GM19240 (cell line): ENCODE measurements around the gene LCP2.

Experiments used
- DNase-seq: peaks from one replicate; pipeline ENCODE4 v3.0.0; 2011; ENCODE audit warnings: low spot score; ENCODE audit not compliant: insufficient read length

Gene LCP2

GRCh38 chr5:170316937-170317336, 19.4 kb upstream of the LCP2 start:
- DNase-seq = no peak

- DNase-seq = no peak
These were observed 17.6 kb upstream of the LCP2 start for GRCh38 chr5:170315154-170315553.

GRCh38 chr5:170314541-170315095, 17.0 kb upstream of the LCP2 start:
- DNase-seq = no peak

GRCh38 chr5:170313816-170314215, 16.2 kb upstream of the LCP2 start:
- no peak for DNase-seq

GRCh38 chr5:170313344-170313743, 15.8 kb upstream of the LCP2 start:
- no peak for DNase-seq

GRCh38 chr5:170312666-170313065, 15.1 kb upstream of the LCP2 start:
- DNase-seq = no peak

GRCh38 chr5:170312301-170312595, 14.7 kb upstream of the LCP2 start:
- DNase-seq = no peak

- DNase-seq = no peak
These were observed 14.1 kb upstream of the LCP2 start for GRCh38 chr5:170311511-170312300.

- DNase-seq = no peak
These were observed 12.8 kb upstream of the LCP2 start for GRCh38 chr5:170310256-170310926.

- no peak for DNase-seq
These were observed 11.1 kb upstream of the LCP2 start for GRCh38 chr5:170308686-170309085.

GRCh38 chr5:170307575-170308465, 10.2 kb upstream of the LCP2 start:
- no peak for DNase-seq

GRCh38 chr5:170306381-170306831, 8.8 kb upstream of the LCP2 start:
- DNase-seq = no peak

GRCh38 chr5:170305646-170306025, 8.1 kb upstream of the LCP2 start:
- no peak for DNase-seq

- DNase-seq = no peak
These were observed 7.6 kb upstream of the LCP2 start for GRCh38 chr5:170305016-170305645.

GRCh38 chr5:170303549-170303948, 6.0 kb upstream of the LCP2 start:
- no peak for DNase-seq

- DNase-seq = peak; percentile 36
These were observed 5.3 kb upstream of the LCP2 start for GRCh38 chr5:170302653-170303501.

GRCh38 chr5:170301981-170302652, 4.5 kb upstream of the LCP2 start:
- no peak for DNase-seq

- no peak for DNase-seq
These were observed 3.6 kb upstream of the LCP2 start for GRCh38 chr5:170301149-170301548.

GRCh38 chr5:170300361-170301013, 2.9 kb upstream of the LCP2 start:
- DNase-seq = no peak
